Osteocyte (in vitro differentiated cells): ENCODE data around the gene MDM2. TPM values are rescaled to one million over a fixed set of nuclear protein-coding genes. Genes with fewer than 3 reads are reported as not detected.
"Not testable (repeated sequence)": the region's sequence is repeated elsewhere in the genome, so short reads cannot be mapped to it uniquely, and the experiment has no call there.

ENCODE experiments used
- DNase-seq: peaks from one replicate; pipeline ENCODE4 v3.0.0; 2021; ENCODE audit warnings: mixed read lengths; ENCODE audit not compliant: unreplicated experiment; ENCODE audit errors: extremely low spot score
- H3K27ac Mint-ChIP-seq: one replicate; pipeline ENCODE4 v1.8.0; 2021; ENCODE audit warnings: mild to moderate bottlenecking, mixed read lengths; ENCODE audit not compliant: unreplicated experiment
- H3K27me3 Mint-ChIP-seq: one replicate; pipeline ENCODE4 v1.8.0; 2021; ENCODE audit warnings: mixed read lengths; ENCODE audit not compliant: unreplicated experiment
- H3K36me3 Mint-ChIP-seq: one replicate; pipeline ENCODE4 v1.8.0; 2021; ENCODE audit warnings: mixed read lengths; ENCODE audit not compliant: unreplicated experiment
- H3K4me1 Mint-ChIP-seq: one replicate; pipeline ENCODE4 v1.8.0; 2021; ENCODE audit warnings: mixed read lengths; ENCODE audit not compliant: unreplicated experiment
- H3K4me3 Mint-ChIP-seq: one replicate; pipeline ENCODE4 v1.8.0; 2021; ENCODE audit warnings: mild to moderate bottlenecking, moderate library complexity, mixed read lengths; ENCODE audit not compliant: unreplicated experiment
- H3K9me3 Mint-ChIP-seq: one replicate; pipeline ENCODE4 v1.8.0; 2021; ENCODE audit warnings: mixed read lengths; ENCODE audit not compliant: unreplicated experiment
- total RNA-seq: library from RNA; stranded (reverse); gene quantifications from 2 replicates; pipeline ENCODE4 v1.2.1, GENCODE V29; 2021
- TF ChIP-seq, protein P1 (sequence below): fragments of 200-600 bp; sonication (generic); IDR thresholded peaks from 2 replicates; pipeline ENCODE4 v1.5.0; 2021; ENCODE audit warnings: antibody characterized with exemption, mild to moderate bottlenecking, moderate library complexity

Gene MDM2
- total RNA-seq, 1 donor from 2014 or later: 131 TPM

DNA sequence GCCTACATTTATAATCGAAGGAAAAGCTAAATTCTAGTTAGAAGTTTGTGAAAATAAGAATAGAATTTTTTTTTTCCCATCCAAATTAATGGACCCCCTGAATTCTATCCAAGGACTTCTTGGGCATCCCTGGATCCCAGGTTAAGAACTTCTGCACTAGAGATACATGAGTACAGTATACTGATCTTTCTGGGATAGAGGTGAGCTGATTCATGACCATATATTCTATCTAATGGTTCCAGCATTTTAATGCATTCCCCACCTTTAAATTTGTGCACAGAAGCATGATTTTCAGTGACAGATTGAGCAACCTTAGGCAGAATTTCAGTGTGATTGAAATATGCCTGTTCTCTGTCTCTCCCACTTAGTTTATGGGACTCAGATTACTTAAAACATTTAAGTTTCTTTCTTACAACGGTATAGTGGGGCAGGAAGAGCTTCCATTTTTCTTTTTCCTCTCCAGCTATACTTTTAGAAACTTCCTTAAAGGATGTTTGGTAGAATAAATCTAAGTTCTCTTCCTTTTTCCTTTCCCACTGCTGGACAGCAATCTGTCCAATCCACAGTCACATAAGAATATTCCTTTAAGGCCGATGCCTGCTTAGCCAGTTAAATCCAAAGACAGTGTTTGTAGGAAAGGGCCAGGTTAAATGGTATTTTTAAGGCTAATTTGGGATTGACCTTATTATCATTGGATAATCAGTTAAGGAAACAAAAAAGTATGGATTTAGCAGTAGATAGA is 6.7 kb downstream of the MDM2 start:
- no peak for DNase-seq
- no peak overlapping the region for H3K27ac Mint-ChIP-seq
- no peaks in the 10 kb centered on the region for H3K9me3 Mint-ChIP-seq
- H3K27me3 Mint-ChIP-seq: no peaks in the 10 kb centered on the region
- H3K36me3 Mint-ChIP-seq: peaks cover 41% of the 10 kb centered on the region
- H3K4me3 Mint-ChIP-seq: no peak overlapping the region
- H3K4me1 Mint-ChIP-seq: peaks cover 31% of the 10 kb centered on the region
- TF ChIP-seq, protein P1, sequence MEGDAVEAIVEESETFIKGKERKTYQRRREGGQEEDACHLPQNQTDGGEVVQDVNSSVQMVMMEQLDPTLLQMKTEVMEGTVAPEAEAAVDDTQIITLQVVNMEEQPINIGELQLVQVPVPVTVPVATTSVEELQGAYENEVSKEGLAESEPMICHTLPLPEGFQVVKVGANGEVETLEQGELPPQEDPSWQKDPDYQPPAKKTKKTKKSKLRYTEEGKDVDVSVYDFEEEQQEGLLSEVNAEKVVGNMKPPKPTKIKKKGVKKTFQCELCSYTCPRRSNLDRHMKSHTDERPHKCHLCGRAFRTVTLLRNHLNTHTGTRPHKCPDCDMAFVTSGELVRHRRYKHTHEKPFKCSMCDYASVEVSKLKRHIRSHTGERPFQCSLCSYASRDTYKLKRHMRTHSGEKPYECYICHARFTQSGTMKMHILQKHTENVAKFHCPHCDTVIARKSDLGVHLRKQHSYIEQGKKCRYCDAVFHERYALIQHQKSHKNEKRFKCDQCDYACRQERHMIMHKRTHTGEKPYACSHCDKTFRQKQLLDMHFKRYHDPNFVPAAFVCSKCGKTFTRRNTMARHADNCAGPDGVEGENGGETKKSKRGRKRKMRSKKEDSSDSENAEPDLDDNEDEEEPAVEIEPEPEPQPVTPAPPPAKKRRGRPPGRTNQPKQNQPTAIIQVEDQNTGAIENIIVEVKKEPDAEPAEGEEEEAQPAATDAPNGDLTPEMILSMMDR: no peak

DNA sequence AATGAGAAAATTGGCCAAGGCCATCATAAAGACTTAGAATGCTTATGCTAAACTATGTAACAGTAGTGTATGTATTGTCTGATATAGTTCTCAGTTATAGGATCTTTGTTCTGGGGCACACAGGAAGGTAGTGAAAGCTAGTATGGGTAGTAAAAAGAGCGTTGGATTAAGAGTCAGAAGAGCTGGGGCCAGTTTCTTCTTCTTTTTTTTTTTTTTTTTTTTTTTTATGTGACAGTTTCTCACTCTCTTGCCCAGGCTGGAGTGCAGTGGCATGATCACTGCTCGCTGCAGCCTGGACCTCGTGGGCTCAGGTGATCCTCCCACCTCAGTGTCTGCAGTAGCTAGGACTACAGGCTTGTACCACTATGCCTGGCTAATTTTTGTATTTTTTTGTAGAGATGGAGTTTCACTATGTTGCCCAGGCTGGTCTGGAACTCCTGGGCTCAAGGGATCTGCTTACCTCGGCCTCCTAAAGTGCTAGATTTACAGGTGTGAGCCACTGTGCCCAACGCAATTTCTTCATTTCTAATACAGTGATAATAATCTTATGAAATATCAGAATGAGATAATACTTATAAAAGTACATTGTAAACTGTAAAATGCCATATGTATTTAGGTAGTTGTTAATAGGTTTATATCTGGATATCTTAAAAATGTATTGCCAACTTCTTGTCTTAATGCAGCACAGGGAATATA is 7.4 kb downstream of the MDM2 start:
- peaks cover 45% of the 10 kb centered on the region for H3K36me3 Mint-ChIP-seq
- peaks cover 29% of the 10 kb centered on the region for H3K4me1 Mint-ChIP-seq
- no peak overlapping the region for H3K27ac Mint-ChIP-seq
- H3K9me3 Mint-ChIP-seq: no peaks in the 10 kb centered on the region
- DNase-seq: no peak
- no peak overlapping the region for H3K4me3 Mint-ChIP-seq
- H3K27me3 Mint-ChIP-seq: no peaks in the 10 kb centered on the region
- TF ChIP-seq, protein P1: no peak

DNA sequence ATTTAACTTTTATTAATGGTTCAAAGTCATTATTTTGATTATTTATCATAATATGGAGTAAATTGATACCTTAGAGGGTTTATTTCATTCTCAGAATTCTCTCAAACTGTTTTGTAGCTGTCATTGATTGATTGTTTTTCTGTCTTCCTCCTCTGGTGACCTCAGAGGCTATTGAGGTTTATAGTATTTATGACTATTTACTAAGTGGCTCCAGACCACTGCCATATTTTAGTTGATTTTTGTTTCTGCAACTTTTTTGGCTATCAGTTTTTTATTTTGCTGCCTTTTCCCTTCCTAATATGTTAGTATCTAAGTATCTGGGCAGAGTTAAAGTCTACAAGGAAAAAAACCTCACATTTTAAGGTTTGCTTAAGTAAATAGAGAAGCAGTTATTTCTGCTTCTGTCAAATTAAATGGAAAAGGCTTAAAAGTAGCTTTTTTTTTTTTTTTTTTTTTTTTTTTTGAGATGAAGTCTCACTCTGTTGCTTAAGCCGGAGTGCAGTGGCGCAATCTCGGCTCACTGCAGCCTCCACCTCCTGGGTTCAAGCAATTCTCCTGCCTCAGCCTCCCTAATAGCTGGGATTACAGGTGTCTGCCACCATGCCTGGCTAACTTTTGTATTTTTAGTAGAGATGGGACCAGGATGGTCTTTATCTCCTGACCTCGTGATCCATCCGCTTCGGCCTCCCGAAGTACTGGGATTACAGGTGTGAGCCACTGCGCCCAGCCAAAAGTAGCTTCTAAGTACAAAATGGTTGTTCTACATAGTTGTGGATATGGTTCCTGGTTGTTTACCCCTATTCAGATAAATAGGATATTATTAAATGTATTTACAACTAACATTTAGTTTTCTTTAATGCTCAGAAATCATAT is 8.2 kb downstream of the MDM2 start:
- TF ChIP-seq, protein P1: no peak
- H3K9me3 Mint-ChIP-seq: no peaks in the 10 kb centered on the region
- no peak for DNase-seq
- H3K4me3 Mint-ChIP-seq: no peak overlapping the region
- peaks cover 46% of the 10 kb centered on the region for H3K36me3 Mint-ChIP-seq
- H3K27me3 Mint-ChIP-seq: no peaks in the 10 kb centered on the region
- no peak overlapping the region for H3K27ac Mint-ChIP-seq
- H3K4me1 Mint-ChIP-seq: peaks cover 23% of the 10 kb centered on the region

GRCh38 chr12:68819481-68819880 is 11.5 kb downstream of the MDM2 start:
- not testable (repeated sequence) for DNase-seq, H3K27ac Mint-ChIP-seq, H3K9me3 Mint-ChIP-seq, H3K27me3 Mint-ChIP-seq, H3K4me3 Mint-ChIP-seq
- H3K36me3 Mint-ChIP-seq: peaks cover 52% of the 10 kb centered on the region
- H3K4me1 Mint-ChIP-seq: peaks cover 11% of the 10 kb centered on the region

GRCh38 chr12:68821357-68822188 is 13.6 kb downstream of the MDM2 start:
- peaks cover 57% of the 10 kb centered on the region for H3K36me3 Mint-ChIP-seq
- H3K4me3 Mint-ChIP-seq: no peak overlapping the region
- H3K27ac Mint-ChIP-seq: no peak overlapping the region
- H3K27me3 Mint-ChIP-seq: no peaks in the 10 kb centered on the region
- DNase-seq: no peak
- TF ChIP-seq, protein P1: no peak
- peaks cover 4% of the 10 kb centered on the region for H3K4me1 Mint-ChIP-seq
- H3K9me3 Mint-ChIP-seq: no peaks in the 10 kb centered on the region
